ENCODE results near the gene SLC30A1. TPM values are rescaled to one million over a fixed set of nuclear protein-coding genes. Genes with fewer than 3 reads are reported as not detected.
A peak's percentile ranks its signal among the peaks of the same experiment; 100 is the strongest.
"Not testable (repeated sequence)": the region's sequence is repeated elsewhere in the genome, so short reads cannot be mapped to it uniquely, and the experiment has no call there.

The SLC30A1 gene
- polyA plus RNA-seq, 12 donors, result 10.8 to 30.1 (median 14.7) TPM; not detected in 1

DNA sequence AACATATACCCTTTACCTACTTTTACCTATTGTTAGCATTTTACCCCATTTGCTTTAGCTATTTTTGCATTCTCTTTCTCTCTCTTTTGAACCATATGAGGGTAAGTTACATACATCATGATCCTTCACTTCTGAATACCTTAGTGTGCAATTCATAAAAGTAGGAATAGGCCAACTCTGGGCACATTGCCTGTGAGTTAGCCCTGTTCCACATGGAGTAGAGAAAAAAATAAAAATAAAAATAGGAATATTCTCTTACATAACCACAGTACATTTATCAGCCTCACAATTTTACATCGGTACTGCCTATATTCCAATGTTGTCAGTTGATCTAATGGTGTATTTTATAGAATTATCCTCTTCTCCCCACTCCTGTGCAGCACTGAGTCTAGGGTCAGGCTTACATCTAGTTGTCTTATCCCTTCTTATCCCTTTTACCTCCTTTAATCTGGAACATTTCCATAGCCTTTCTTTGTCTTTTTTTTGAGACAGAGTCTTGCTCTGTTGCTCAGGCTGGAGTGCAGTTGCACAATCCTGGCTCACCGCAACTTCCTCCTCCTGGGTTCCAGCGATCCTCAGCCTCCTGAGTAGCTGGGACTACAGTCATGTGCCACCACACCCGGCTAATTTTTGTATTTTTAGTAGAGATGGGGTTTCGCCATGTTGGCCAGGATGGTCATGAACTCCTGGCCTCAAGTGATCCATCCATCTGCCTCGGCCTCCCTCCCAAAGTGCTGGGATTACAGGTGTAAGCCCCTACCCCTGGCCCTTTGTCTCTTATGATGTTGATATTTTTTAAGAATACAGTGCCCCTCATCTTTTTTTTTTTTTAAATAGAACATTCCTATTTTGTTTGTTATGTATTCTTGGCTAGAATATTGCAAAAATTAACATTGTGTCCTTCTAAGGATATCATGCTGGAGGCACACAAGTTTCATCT is 11.1 kb upstream of the SLC30A1 start:
- DNase-seq, result no peak

- no peak for DNase-seq
Measured at GRCh38 chr1:211588711-211589110, 9.8 kb upstream of the SLC30A1 start.

- no peak for DNase-seq
Measured at GRCh38 chr1:211587123-211587522, 8.2 kb upstream of the SLC30A1 start.

DNA sequence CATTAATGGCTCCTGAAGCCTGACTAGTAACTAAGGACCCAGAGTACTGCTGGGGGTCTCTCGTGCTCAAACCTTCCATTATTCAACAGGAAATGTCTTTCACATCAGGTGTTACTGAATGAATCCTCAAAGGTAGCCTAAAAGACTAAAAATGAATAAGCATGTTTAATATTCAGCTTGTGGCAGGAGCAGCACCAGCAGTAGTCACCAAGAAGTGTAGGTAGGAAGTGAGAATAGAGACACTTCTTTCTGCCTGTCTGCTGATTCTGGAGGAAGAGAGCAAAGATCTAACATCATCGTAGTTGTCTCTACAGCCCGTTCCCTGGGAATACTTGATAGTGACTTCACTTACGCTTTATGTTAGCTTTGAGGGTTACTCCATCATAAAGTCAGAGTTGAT is 7.6 kb upstream of the SLC30A1 start:
- DNase-seq, result no peak

- DNase-seq, result no peak
Measured at GRCh38 chr1:211583011-211583992, 4.3 kb upstream of the SLC30A1 start.

DNA sequence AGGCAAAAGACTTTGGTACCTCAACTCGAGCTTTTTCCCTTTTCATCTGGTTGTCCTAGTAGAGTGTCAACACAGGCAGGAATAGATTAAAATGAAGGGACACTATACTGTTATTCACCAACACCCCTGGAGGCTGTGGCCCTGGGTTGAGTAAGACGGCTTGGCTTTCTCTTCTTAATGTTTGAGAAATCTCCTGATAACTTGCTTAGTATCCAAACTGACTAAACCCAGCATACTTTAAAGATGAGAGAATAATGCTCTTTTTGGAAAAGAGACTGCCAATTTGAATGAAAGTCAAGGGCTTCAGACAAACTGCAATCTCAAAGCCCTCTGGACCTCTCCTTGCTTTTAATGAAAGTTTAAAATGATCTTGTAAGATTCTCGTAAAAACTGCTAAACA is 2.6 kb upstream of the SLC30A1 start:
- peak; percentile 24 for DNase-seq

- no peak for DNase-seq
Measured at GRCh38 chr1:211580303-211580687, 1.3 kb upstream of the SLC30A1 start.

DNA sequence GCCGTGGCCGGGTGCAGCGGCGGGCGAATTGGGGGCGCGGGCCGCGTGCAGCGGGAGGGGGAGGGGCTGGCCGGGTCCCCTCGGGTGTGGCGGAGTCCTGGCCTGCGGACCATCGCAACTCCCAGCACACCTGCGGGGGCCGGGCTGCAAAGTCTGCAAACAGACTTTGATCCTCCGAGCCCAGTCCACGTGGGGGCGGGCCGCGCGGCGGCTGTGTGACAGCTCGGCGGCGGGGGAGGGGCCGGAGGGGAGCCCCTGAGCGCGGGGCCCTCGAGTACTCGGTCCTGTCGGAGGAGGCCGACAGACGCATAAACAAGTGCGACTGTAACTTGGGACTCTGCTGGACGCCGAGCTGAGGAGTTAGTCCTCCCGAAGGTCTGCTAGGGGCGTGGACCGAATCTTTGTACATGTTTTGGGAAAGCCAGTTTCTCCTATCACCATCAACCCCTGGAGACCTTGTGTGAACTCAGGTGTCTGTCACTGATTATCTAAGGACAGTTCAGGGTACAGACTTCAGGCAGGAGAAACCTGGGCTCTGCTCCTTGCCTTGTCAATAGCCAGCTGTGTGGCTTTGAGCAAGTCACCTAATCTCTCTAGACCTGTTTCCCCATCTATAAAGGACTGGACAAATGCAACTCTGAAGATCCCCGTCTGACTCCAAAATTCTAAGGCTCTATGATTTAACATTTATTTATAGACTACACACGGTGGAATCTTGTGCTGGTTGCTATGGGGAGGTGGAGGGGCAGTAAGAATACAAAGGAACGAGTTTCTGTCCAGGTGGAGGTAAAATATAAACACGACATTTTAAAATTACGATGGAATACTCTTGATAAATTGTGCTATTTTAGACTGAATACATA is 710 bp upstream of the SLC30A1 start:
- peak; percentile 57 for DNase-seq

DNA sequence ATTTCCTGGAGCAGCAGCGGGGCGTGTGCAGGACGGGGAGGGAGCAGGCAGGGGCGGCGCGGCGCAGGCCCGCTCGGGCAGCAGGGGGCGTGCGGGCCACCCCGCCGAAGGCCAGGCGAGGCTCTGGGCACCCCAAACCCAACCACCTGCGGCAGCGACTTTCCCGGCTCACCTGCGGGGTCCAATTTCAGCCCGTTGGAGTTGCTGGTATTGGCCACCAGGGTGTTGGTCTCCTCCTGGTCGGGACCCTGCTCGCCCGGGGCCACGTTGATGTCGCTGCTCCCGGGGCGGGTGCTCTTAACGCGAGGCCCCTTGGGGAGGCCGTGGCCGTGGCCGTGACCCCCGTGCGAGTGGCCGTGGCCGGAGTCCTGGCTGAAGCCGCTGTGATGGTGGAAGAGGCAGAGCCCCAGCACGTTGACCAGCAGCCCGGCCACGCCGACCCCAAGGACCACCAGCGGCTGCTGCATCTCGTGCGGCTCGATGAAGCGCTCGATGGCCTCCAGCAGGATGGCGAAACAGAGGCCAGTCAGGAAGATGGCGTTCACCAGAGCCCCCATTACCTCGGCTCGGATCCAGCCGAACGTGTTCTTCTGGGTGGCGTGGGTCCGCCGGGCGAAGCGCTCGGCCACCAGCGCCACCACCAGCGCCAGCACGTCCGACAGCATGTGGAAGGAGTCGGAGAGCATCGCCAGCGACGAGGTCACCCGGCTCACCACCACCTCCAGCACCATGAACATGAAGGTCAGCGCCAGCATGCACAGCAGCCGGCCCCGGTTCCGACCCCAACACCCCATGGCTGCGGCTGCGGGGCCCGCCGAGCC is 932 bp downstream of the SLC30A1 start:
- DNase-seq, result peak; percentile 54

- DNase-seq, result no peak
Measured at GRCh38 chr1:211577277-211577818, 1.6 kb downstream of the SLC30A1 start.

DNA sequence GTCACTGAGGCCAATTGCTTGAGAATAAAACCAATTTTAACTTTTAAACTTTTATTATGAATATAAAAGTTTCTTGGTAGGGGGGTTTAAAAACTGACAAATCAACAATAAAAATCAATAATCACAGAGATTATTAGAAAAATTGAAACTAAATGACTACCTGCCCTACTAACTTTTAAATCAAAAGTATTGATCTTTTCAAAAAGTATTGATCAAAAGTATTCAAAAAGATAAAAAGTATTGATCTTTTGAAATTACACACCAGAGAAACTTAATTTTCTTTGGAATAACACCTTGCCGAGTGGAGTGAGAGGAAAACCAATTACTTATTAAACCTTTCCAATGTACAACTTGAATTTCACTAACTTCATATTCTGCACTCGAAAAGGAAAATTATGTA is 2.2 kb downstream of the SLC30A1 start:
- DNase-seq, result no peak

GRCh38 chr1:211574705-211575104 is 4.3 kb downstream of the SLC30A1 start:
- DNase-seq, result no peak

DNA sequence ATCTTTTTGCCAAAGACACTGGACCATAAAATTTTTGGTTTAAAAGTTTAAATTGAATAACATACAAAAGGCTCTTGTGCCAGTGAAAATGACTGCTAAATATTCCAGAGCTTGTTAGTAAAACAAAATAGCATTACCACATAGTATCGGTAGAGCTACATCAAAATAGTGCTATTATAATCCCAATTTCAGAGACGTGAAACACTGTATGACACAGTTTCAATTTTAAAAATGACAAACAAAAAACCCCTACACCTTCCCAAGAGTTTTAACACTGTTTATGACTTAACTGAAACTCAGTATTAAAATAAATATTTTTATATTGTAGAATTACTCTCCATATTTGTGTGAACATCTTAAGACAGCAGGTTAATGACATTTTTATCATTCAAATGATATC is 7.0 kb downstream of the SLC30A1 start:
- DNase-seq, result no peak

GRCh38 chr1:211570378-211570777 is 8.6 kb downstream of the SLC30A1 start:
- not testable (repeated sequence) for DNase-seq

DNA sequence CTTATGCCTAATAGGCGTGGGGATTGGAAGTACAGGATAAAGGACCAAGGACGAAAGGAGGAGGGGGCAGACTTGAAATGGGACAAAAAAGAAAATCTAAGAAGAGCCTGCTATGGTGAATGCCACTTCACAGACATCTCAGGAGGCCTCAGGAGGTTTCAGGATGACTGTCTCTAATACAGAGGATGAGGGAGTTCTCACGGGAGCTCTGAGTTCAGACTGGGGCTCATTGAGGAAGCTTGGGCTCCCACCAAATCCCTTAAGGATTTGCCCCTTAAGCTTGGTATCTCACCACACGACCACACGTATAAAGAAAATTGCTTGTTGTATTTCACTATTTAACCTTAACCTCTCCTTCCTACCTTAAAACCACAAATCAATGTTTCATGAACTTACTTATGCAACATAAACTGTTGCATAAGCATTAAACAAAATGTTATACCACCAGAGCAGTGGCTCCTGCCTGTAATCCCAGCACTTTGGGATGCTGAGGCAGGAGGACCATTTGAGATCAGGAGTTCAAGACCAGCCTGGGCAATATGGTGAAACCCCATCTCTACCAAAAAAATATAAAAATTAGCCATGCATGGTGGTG is 12.4 kb downstream of the SLC30A1 start:
- DNase-seq, result no peak

DNA sequence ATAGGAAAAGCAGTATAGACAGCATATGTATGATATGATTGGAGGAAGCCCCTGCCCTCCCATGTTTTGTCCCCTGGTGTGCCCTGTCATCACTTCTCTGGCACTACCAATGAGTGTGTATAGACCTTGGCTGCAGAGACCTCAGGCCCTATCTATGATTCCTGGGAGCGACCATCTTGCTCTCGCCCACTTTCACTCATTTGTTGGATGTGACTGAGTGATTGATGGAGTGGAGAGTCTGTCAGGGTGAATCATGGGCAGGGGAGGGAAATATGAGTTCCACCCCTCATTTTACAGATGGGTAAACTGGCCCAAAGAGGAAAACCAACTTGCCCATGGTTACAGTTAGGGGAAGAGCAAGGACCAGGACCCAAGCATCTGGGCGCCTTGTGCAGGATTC is 14.9 kb downstream of the SLC30A1 start:
- DNase-seq, result no peak

- no peak for DNase-seq
Measured at GRCh38 chr1:211559222-211560010, 19.5 kb downstream of the SLC30A1 start.

- no peak for DNase-seq
Measured at GRCh38 chr1:211557894-211558625, 20.9 kb downstream of the SLC30A1 start.
